Measurements from ENCODE around the gene NOSIP. TPM values are rescaled to one million over a fixed set of nuclear protein-coding genes. Genes with fewer than 3 reads are reported as not detected.
"Not testable (repeated sequence)": the region's sequence is repeated elsewhere in the genome, so short reads cannot be mapped to it uniquely, and the experiment has no call there.

Gene NOSIP
- total and polyA plus RNA-seq, 8 donors, result 40.8 to 67.9 (median 61.2) TPM

GRCh38 chr19:49624967-49625910, 44.9 kb upstream of the NOSIP start:
- no peak for ATAC-seq
- no peaks in the 10 kb centered on the region for H3K4me1 ChIP-seq
- intact Hi-C loops (cut with DNase I), result no loop called here
- peak in 1 of 4 donors; percentile 73 for DNase-seq
- H3K36me3 ChIP-seq, result peaks cover 0 to 59% of the 10 kb centered on the region in 2 donors
- no peak overlapping the region for H3K27ac ChIP-seq
- H3K4me3 ChIP-seq, result no peak overlapping the region
- H3K27me3 ChIP-seq, result no peaks in the 10 kb centered on the region
- TF ChIP-seq CTCF (IDR thresholded peaks at IDR 0.05), result no peak
- H3K9me3 ChIP-seq, result no peaks in the 10 kb centered on the region

- H3K4me3 ChIP-seq; intact Hi-C loops (cut with DNase I); H3K27ac ChIP-seq; DNase-seq; H3K9me3 ChIP-seq; ATAC-seq; H3K27me3 ChIP-seq: not testable (repeated sequence)
- peaks cover 0 to 82% of the 10 kb centered on the region in 2 donors for H3K36me3 ChIP-seq
- peaks cover 0 to 18% of the 10 kb centered on the region in 2 donors for H3K4me1 ChIP-seq
Observed at GRCh38 chr19:49617860-49618259, 37.5 kb upstream of the NOSIP start.

GRCh38 chr19:49616945-49617344, 36.6 kb upstream of the NOSIP start:
- H3K27me3 ChIP-seq, result no peaks in the 10 kb centered on the region
- TF ChIP-seq CTCF (IDR thresholded peaks at IDR 0.05), result no peak
- H3K4me1 ChIP-seq, result peaks cover 0 to 27% of the 10 kb centered on the region in 2 donors
- H3K27ac ChIP-seq, result no peak overlapping the region
- intact Hi-C loops (cut with DNase I), result no loop called here
- no peaks in the 10 kb centered on the region for H3K9me3 ChIP-seq
- H3K4me3 ChIP-seq, result no peak overlapping the region
- H3K36me3 ChIP-seq, result peaks cover 0 to 75% of the 10 kb centered on the region in 2 donors
- no peak for DNase-seq
- no peak for ATAC-seq

- Histone ChIP-seq H3K9me3 (no peaks in the 10 kb centered on the region), H3K4me1 (peaks cover 0 to 29% of the 10 kb centered on the region in 2 donors), H3K36me3 (peaks cover 0 to 71% of the 10 kb centered on the region in 2 donors), H3K27me3 (no peaks in the 10 kb centered on the region), H3K27ac (no peak overlapping the region), H3K4me3 (no peak overlapping the region)
- intact Hi-C loops (cut with DNase I), result no loop called here
- no peak for TF ChIP-seq CTCF (IDR thresholded peaks at IDR 0.05)
- DNase-seq (no peak), ATAC-seq (no peak)
Observed at GRCh38 chr19:49616532-49616931, 36.2 kb upstream of the NOSIP start.

GRCh38 chr19:49615861-49616260, 35.5 kb upstream of the NOSIP start:
- no peak overlapping the region for H3K27ac ChIP-seq
- H3K9me3 ChIP-seq, result no peaks in the 10 kb centered on the region
- ATAC-seq, result no peak
- H3K4me3 ChIP-seq, result no peak overlapping the region
- H3K36me3 ChIP-seq, result peaks cover 0 to 72% of the 10 kb centered on the region in 2 donors
- TF ChIP-seq CTCF (IDR thresholded peaks at IDR 0.05), result no peak
- no peaks in the 10 kb centered on the region for H3K27me3 ChIP-seq
- DNase-seq, result peak in 1 of 4 donors; percentile 67
- intact Hi-C loops (cut with DNase I), result no loop called here
- peaks cover 0 to 34% of the 10 kb centered on the region in 2 donors for H3K4me1 ChIP-seq

Measured in left lung (tissue), 10 donors.